Prostate gland (tissue), 2 donors: ENCODE data around the gene DBNDD2.

Experiments
- CTCF ChIP-seq, 4 experiments: fragments of 200-600 bp in 2 of 4; fragments of 450-650 bp in 2 of 4; sonication (generic) in 2 of 4; IDR thresholded peaks; 1 replicate in 3 of 4; 2 replicates in 1 of 4; pipeline ENCODE4 v1.5.1; 2016 to 2019; ENCODE audit warnings: antibody characterized with exemption in 4 of 4, mild to moderate bottlenecking in 2 of 4, moderate library complexity in 2 of 4
- POLR2A ChIP-seq: fragments of 450-650 bp; IDR thresholded peaks from one replicate; pipeline ENCODE4 v1.6.1; 2016; ENCODE audit warnings: antibody characterized with exemption, mild to moderate bottlenecking

DNA sequence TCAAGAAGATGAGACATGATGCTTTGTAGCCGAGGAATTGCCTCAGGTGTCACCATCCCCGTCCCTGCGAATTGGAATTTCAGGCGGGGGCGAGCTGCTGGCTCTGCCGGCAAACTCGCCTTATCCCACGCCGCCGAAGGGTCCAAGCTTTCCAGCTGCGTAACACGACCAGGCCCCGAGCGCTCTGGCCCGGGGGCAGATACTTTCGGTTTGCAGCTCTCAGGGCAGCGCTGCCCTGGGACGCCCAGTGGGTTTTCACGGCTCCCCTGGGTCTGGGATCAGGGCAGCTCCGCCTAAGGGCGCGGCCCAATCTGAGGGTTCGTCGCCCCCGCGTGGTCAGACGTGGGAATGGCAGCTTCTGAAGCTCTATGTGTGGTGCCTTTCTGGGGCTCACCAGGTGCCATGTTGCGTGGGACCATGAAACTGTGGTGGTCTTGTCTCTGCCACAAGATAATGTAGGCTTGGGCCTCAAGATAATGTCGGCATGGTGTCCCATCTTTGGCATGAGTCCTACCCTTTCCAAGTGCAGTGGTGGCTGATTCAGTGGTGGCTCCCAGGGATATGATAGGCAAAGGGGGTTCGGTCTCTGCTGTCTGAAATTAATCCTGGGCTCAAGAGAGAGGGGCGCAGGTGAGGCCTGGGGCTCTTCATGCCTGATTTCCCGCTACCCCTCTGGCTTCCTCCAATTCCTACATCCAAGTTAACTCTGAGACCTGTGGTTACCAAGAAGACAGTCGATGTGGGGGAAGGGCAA lies 28.8 kb downstream of the DBNDD2 start:
- TF ChIP-seq POLR2A, result no peak
- peak; percentile 85 to 97 (median 95) for TF ChIP-seq CTCF (IDR thresholded peaks at IDR 0.05)
